HepG2 (cell line): ENCODE data around the gene COL8A2.

Experiments
- CENPX ChIP-seq: sonication (generic); formaldehyde crosslinking; IDR thresholded peaks from 2 replicates; pipeline ENCODE4 v1.9.0; 2021; ENCODE audit warnings: mild to moderate bottlenecking, missing genetic modification reagents, moderate library complexity
- ELF4 ChIP-seq: sonication (generic); formaldehyde crosslinking; IDR thresholded peaks from 2 replicates; pipeline ENCODE4 v1.5.0; 2020; ENCODE audit warnings: missing genetic modification reagents, mild to moderate bottlenecking, moderate library complexity, borderline replicate concordance
- RELA ChIP-seq: sonication (generic); formaldehyde crosslinking; IDR thresholded peaks from 2 replicates; pipeline ENCODE4 v1.4.0; 2020; ENCODE audit warnings: missing genetic modification reagents
- RFX5 ChIP-seq: IDR thresholded peaks from 2 replicates; pipeline ENCODE4 v1.6.1; 2011; ENCODE audit warnings: low read depth, low read length, improper control_type of control experiment
- SMC3 ChIP-seq: IDR thresholded peaks from 2 replicates; pipeline ENCODE4 v1.6.1; 2011; ENCODE audit warnings: low read length, improper control_type of control experiment
- TGIF2 ChIP-seq: IDR thresholded peaks from 2 replicates; pipeline ENCODE4 v1.6.1; 2016; ENCODE audit warnings: control low read depth, missing compliant biosample characterization
- XRCC5 ChIP-seq: fragments of 200-400 bp; formaldehyde crosslinking; optimal IDR thresholded peaks from 2 replicates; pipeline ENCODE3; 2017; ENCODE audit warnings: mild to moderate bottlenecking, low read length
- ZFP37 ChIP-seq: sonication (generic); formaldehyde crosslinking; IDR thresholded peaks from 2 replicates; pipeline ENCODE4 v1.4.0; 2020; ENCODE audit warnings: missing genetic modification reagents, borderline replicate concordance
- ZFX ChIP-seq: sonication (generic); formaldehyde crosslinking; IDR thresholded peaks from 2 replicates; pipeline ENCODE4 v1.4.0; 2020; ENCODE audit warnings: mild to moderate bottlenecking, low read depth, missing genetic modification reagents, moderate library complexity
- ZNF232 ChIP-seq: sonication (generic); formaldehyde crosslinking; IDR thresholded peaks from 2 replicates; pipeline ENCODE4 v1.4.0; 2020; ENCODE audit warnings: missing genetic modification reagents, borderline replicate concordance
- ZNF282 ChIP-seq: fragments of 450-650 bp; IDR thresholded peaks from 2 replicates; pipeline ENCODE4 v1.6.1; 2018; ENCODE audit not compliant: partially characterized antibody
- TF ChIP-seq, protein P1 (sequence below): sonication (generic); formaldehyde crosslinking; IDR thresholded peaks from 2 replicates; pipeline ENCODE4 v1.5.0; 2020; ENCODE audit warnings: mild to moderate bottlenecking, missing genetic modification reagents, moderate library complexity
- TF ChIP-seq, protein P2 (sequence below): IDR thresholded peaks from 2 replicates; pipeline ENCODE4 v1.6.1; 2016; ENCODE audit warnings: missing compliant biosample characterization, missing genetic modification reagents, borderline replicate concordance

- TF ChIP-seq, protein P1, sequence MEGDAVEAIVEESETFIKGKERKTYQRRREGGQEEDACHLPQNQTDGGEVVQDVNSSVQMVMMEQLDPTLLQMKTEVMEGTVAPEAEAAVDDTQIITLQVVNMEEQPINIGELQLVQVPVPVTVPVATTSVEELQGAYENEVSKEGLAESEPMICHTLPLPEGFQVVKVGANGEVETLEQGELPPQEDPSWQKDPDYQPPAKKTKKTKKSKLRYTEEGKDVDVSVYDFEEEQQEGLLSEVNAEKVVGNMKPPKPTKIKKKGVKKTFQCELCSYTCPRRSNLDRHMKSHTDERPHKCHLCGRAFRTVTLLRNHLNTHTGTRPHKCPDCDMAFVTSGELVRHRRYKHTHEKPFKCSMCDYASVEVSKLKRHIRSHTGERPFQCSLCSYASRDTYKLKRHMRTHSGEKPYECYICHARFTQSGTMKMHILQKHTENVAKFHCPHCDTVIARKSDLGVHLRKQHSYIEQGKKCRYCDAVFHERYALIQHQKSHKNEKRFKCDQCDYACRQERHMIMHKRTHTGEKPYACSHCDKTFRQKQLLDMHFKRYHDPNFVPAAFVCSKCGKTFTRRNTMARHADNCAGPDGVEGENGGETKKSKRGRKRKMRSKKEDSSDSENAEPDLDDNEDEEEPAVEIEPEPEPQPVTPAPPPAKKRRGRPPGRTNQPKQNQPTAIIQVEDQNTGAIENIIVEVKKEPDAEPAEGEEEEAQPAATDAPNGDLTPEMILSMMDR (CRISPR knock-in tag) = no peak
- TF ChIP-seq ZFP37 (CRISPR knock-in tag) (no peak), ZNF232 (no peak), XRCC5 (no peak), ZNF282 (no peak), RFX5 (no peak), RELA (CRISPR knock-in tag) (no peak), ELF4 (CRISPR knock-in tag) (no peak), CENPX (CRISPR knock-in tag) (no peak), SMC3 (no peak), TGIF2 (CRISPR knock-in tag) (no peak), ZFX (CRISPR knock-in tag) (no peak)
- TF ChIP-seq, protein P2, sequence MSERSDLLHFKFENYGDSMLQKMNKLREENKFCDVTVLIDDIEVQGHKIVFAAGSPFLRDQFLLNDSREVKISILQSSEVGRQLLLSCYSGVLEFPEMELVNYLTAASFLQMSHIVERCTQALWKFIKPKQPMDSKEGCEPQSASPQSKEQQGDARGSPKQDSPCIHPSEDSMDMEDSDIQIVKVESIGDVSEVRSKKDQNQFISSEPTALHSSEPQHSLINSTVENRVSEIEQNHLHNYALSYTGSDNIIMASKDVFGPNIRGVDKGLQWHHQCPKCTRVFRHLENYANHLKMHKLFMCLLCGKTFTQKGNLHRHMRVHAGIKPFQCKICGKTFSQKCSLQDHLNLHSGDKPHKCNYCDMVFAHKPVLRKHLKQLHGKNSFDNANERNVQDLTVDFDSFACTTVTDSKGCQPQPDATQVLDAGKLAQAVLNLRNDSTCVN (CRISPR knock-in tag) = no peak
These were observed 69.3 kb downstream of the COL8A2 start for GRCh38 chr1:36055706-36056105.
